Stimulated activated CD8-positive, alpha-beta memory T cell treated with anti-CD3 and anti-CD28 coated beads, Interleukin-12 subunit alpha, Interleukin-12 subunit beta, amount 100 ng/mL, for 4 hours (primary cell): ENCODE data around the gene MYLK4.

Source experiments
- DNase-seq: peaks from one replicate; pipeline ENCODE4 v3.0.0-alpha.2; 2020; ENCODE audit warnings: low read depth

MYLK4 gene

DNA sequence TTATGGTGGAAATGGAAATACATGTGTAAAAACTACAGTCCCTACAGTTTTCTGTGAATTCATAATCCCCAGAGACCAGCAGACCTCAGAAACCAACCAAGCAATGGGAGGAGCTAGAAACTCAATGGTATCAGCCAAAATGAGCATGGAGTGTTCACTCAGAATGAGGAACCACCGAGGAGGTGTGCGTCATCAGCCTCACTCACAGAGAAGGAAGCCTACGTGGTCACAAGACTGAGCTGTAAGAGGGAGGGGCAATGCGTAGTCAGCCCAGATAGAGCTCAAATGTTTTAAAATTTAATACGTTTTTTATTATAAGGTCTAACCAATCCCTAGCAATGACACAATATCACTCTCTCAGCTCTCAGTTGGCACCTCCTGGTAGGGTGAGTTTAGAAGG is 17.4 kb downstream of the MYLK4 start:
- DNase-seq: no peak

DNA sequence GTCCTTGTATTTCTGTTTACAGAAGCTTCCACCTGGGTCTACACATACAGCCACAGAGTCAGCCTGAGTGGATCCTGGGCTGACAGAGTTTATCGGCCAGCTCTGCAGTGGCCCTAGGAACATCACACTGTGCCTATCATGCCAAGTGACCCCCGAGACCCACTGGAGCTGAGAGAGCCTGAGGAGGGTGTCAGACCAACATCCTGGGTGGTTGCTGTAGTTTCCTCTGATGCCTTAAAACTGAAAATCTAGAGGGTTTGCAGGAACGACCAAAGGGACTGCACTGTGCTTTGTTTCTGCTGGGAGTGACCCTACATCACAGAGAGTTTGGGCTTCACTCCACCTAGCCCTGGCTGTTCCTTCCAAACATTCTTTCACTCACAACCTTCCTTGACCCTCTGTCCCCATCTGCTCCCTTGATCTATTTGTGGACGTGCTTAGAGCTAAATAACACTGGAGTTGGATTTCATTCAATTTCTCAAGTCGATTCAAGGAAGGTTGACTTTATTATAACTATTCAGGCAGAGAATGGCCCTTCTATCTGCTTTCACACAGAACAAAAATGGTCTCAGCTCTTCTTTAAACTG is 18.1 kb downstream of the MYLK4 start:
- no peak for DNase-seq

DNA sequence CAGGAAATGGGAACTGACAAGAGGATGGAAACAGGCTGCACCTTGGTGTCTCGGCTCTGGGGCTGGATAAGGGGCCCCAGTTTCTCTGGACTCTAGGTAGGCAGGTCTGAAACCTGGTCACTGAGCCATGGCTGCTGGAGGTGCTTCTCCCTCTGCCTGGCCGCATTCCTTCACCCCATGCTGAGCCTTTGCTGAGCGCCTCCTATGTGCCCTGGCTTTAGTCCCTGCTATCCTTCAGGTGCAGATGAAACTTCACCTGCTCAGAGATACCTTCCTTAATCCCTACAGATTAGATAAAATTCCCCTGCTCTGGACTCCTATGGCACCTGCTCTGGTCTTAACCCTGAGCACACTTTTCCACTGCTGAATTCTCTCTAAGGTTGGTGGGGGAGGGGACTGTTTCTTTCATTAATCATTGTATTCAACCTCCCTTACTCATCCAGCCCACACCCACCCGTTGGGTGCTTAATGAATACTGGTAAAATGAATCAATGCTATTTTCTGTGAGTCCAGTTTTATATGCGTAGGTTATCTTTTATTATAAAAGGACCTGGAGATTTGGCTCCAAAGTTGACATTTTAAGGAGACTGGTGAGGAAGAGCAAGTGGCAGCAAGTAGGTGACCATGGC is 19.3 kb downstream of the MYLK4 start:
- DNase-seq: no peak

DNA sequence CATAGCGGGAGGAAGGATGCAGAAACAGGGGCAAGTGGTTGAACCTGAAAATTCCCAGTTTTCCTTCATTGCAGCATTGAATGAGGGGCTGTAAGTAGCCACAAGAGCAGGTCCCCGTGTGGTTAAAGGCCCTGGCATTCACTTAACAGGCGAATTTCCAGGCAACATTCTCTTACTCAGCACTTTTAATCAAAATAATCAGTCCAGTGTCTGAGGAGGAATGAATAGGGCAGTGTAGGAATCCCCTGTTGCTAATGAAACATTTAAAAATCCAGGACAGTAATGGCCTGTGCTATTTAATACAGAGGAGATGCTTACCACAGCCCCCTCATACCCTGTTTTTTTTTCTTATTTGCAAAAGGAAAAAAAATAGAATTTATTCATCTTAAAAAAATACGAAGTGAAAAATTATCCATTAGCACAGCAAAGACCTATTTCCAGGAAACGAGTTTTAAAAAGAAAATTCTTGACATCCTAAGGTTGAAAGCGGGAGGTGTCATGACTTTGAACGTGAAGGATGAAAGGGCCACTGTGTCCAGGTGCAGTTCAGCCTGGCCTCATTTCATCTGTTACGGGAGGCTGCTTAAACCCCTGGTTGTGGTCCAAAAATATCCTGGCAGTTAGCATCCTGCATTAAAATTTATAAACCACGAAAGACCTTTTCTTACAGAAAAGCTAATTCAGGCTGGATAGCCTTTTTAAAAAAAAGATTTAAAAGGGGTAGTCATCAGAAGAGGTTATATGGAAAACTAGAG is 20.2 kb downstream of the MYLK4 start:
- no peak for DNase-seq

DNA sequence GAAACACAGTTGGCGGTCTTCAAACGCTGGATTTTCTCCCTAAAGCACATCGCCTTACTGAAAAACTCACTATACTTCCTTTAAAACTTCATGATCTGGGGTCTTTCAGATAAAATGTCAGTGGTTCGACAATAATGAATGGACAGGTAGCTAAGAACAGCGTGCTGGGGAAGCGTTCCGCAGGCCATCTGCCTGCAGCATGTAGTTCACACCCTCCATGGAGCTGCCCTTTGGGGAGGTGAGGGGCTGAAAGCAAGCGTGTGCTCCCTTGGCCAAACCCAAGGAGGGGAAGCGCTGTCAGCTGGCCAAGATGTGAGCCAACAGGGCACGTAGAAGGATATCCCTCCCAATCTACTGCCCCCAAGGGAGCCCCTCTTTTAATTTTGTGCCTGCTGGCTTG is 20.8 kb downstream of the MYLK4 start:
- no peak for DNase-seq

DNA sequence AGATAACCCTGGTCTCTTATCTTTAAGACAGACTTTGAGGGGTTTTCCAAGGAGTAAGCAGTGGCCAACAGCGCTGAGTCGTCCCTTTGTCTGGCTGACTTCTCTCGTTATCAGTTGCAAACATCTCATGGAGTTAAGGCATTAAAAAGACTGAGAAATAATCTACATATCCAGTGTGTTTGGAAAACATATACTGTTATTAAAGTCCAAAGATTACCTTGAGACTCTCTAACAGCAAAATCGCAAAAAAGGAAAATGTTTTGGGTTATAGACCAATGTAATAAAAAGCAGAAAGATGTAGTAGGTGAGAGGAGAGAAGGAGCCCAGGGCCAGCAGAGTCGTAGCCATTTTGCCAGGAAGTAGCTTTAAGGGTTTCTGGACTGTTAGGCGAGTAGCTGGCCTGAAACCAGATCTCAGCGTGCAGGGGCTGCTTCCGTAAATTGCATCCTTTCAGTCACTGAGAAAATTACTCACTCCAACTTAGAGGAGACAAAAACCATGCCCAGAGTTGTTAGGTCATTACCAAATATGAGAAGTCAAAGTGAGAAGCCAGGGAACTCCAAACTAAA is 24.6 kb downstream of the MYLK4 start:
- no peak for DNase-seq

DNA sequence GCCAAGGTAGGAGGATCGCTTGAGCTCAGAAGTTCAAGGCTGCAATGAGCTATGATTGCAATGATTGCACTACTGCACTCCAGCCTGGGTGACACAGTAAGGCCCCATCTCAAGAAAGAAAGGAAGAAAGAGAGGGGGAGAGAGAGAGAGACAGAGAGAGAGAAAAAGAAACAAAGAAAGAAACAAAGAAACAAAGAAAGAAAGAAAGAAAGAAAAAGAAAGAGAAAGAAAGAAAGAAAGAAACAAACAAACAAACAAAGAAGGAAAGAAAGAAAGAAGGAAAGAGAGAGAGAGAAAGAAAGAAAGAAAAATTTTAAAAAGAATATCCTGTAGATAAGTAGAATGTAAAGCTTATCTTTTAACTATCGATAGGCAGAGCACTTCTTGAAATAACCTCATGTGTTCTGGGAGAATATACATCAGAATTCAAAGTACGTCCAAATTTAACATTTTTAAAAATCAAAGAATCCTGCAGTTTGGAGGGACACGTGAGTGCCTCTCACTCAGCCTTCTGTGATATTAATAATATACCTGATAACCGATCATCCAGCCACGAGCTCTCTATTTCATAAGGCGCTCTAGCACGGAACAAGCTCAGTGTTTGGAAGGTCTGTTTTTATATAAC is 25.2 kb downstream of the MYLK4 start:
- no peak for DNase-seq

DNA sequence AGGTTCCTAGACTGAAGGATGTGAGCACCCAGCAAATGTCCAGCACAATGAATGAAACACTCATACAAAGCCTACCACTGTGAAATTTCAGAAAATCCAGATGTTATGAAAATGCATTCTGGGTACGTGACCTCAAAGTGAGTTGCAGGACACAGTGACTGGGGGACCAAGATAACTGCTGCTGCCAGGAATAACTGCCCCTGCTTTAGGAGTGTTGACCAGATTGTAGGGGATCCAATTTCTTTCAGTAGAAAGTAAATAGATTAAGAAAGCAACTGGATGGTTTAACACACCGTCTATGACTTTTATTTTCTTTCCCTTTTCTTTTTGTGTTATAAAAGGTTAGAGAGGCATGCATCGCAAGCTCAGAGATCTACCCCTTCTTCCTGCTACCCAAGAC is 29.5 kb downstream of the MYLK4 start:
- DNase-seq: no peak

DNA sequence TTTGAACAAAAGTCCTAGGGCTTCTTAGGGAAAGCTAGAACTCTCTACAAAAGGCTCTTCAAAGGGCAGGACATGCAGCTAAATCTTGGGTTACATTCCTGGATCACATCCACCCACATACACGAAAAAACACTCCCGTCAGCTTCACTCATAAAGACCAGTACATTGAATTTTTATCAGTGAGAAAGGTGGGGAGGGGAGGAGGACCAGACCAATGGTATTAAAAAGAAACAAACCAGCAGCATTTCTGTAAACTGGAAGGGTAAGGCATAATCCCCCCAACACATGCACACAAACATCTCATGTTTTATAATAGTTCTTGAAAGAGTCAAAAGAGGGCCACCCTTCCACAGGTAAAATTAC is 31.6 kb downstream of the MYLK4 start:
- no peak for DNase-seq

DNA sequence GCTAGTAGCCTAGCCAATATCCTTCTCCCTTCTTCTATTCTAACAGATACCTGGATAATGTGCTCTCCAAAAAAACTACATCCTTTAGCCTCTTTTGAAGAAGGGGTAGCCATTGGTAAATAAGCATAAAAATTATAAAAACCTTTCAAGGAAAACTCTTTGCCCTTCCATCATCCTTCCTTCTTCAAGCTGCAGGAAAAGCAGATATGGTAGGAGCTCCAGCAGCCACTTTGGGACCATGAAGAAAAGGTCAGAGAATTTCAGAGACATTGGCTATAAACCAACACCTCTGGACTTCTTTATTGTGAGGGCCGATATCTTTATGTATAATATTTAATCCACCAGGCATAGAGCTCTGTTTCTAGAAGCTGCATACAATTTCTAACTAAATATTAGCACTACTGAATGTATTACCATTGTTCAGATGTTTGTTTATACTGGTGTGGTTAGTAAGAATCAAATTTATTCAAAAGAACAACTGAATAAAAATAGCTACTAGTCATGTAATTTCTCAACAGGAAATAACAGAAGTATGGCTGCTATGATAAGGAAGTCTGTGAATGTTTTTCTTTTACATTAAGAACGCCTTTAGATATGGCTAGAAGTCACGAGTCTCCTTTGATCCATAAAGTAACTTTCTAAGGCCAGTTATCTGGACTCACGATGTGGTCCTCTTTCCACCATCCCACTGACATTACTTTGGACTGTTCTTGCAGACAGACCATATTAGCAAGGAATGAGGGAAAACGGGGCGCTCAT is 32.2 kb downstream of the MYLK4 start:
- no peak for DNase-seq

DNA sequence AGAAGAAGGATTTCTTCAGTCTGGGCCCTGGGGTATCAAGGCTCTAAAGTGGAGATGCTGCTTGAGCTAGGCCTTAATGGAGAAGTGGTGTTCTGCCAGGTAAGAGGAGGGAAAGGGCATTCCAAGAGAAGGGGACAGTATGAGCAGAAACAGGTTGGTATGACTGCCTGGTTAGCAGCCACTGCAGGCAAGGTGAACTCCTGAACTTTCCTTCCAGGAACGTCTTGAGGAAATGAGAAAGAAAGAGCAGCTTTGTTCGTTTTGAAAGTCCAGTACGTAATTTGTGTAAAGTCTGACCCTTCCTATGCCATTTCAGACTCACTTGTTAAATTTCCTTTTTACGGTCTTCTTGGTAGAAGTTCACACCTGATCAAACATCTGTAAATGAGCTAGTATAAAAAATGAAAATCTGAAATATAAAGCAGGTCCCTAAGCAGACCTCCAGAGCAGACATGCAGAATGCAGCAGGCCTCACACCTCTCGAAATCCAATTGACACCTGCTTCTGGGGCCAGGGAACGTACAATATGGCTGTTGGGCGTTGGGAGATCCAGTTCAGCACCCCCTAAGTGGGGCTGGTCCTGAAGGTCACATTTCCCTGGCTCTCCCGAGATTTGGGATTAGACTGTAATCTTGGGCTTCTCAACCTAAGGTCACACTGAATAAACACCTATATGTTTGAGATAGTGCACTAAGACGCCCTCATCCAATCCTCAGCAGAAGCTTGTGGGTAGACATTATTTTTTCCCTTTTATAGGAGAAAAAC is 33.6 kb downstream of the MYLK4 start:
- no peak for DNase-seq

DNA sequence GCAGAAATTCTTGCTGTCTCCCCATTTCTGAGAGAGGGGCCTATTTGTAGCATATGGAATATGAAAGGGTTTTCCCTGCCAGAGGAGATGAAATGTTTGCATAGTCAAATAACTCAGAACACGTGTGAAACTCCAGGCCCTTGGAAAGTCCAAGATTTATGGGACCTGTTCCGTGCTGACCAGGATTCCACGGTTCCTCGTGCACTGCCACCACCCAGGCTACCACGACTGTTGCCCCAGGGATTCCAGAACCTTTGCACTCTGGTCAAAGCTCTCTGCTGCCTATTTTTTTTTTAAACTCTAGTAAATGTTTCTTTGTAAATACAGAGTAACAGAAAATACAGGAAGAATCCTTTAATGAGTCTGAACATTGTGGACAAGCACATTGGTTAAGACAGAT is 35.0 kb downstream of the MYLK4 start:
- no peak for DNase-seq

DNA sequence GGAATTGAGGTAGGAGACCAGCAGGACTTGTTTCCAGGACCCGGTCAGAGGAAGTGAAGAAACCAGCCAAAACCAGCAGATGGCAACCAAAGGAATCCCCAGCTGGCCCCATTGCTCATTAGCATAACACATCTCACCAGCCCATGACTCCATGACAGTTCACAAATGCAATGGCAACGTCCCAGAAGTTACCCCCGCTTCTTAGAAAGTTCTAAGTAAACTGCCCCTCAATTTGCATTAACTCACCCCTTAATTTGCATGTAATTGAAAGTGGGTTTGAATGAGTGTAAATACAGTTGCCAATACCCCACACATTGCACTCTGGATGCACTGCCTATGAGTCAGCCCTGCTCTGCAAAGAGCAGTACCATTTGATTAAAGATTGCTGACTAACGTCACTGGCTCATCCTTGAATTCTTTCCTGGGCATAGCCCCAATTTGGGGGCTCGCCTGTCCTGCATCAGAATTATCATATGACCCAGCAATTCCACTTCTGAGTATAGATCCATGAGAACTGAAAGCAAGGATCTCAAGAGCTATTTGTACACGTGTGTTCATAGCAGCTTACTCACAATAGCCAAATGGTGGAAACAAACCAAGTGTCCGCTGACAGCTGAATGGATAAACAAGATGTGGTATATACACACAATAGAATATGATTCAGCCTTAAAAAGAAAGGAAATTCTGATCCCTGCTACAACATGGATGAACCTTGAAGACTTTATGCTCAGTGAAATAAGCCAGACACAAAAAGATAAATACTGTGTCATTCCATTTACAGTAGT is 36.4 kb downstream of the MYLK4 start:
- no peak for DNase-seq

DNA sequence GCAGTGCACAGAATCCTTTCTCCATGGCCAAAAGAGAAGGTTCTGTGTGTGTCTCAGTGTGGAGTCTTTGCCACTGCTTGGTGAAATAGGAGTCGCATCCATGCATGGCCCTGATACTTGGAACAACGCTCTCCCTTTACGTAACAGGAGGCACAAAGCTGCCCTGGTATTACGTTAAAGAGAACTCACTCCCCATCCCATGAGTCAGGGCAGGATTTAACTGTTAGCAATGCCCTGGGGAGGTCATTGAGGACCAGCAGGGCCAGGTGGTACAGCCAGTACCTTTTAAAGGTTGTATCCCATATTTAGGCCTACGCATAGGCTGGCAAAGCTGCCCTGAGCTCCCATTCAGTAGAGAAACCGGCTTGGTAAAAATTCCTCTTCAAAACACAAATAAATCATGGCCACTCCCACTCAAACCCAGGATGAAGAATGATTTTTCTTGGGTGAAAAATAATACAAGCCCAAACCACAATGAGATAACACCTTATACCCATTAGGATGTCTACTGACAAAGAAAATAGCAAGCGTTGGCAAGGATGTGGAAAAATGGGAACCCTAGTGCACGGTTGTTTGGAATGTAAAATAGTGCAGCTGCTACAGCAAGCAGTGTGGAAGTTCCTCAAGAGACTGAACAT is 37.1 kb downstream of the MYLK4 start:
- DNase-seq: no peak

DNA sequence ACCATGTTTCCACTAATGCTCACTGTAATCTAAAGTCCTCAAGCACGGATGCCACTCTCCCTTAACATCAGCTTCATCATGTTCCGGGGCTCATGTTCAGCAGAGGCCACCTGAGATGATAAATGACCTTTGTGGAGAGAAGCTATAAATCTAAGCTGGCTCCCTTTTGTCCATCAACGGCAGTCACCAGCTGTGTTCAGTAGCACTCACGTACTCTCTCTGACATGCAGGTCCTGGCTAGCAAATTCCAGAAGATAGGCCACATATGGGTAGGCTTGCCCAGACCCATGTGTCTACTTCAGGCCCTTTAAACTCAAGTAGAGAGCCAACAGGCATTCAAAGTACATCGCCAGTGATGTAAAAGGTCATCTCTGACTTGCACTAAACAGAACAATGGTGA is 38.6 kb downstream of the MYLK4 start:
- no peak for DNase-seq

DNA sequence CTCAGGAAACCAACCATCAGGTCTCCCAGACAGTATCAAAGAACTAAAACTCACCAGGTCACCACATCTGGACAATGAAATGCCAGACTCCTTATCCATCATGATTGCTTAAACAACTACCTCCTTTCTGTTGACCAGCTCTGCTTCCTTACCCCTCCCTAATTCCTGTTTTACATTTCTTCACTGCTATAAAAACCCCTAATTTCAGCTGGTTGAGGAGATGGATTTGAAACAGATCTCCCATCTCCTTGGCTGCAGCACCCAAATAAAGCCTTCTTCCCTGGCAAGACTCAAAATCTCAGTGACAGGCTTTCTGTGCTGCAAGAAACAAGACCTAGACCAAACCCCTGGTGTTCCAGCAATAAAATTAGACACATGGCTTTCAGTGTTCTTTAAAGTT is 40.3 kb downstream of the MYLK4 start:
- DNase-seq: no peak

DNA sequence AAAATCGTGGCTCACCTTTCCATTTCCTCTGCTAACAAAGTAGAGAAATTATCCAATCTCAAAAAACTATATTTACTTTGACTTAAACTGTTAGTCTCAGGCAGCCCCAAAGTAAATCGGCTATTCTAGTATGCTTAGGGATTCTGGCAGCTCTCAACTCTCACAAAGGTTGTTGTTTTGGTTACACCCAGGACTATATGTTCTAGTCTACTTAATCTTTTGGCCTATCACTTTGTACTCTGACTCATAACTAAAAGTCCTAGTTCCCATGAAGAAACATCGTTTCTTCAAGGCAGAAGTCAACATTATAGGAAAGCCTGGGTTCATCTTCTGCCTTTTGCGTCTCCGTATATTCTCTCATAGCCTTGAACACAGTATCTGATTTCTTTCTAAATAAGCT is 42.3 kb downstream of the MYLK4 start:
- no peak for DNase-seq

DNA sequence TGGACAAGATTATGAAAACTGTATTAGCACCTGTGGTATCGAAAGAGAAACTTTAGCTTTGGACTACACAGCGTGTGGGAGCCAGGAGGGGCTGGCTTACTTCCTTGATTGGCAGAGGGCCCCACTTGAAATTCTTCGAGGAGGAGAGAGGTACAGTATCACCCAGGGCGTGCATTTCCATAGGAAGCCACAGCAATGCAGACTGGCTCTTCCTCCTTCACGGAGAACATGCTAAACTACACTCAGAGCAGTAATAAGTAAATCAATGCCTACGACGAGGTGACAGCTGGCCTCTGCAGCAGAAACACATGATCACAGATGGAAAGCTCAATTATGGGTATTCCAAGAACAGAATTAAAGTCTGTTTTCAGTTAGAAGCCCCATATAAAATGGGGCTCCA is 44.2 kb downstream of the MYLK4 start:
- DNase-seq: no peak

DNA sequence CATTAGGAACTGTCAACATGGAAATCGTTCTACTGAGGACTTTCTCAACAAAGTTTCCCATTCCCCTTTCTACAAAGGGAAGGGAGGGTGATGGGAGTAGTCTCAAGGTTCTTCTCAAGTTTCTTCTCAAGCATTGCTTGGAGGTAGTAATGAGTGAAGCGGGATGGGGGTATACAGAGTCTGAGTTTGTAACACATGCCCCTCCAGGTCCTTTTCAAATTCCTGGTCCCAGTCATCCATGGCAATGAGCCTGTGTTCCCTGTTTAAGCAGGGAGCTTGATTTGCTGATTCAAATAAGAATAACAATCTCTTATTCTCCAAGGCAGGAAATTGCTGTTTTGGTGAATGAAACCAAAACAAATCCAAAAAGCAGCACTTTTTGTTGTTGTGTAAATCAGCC is 45.5 kb downstream of the MYLK4 start:
- DNase-seq: no peak

DNA sequence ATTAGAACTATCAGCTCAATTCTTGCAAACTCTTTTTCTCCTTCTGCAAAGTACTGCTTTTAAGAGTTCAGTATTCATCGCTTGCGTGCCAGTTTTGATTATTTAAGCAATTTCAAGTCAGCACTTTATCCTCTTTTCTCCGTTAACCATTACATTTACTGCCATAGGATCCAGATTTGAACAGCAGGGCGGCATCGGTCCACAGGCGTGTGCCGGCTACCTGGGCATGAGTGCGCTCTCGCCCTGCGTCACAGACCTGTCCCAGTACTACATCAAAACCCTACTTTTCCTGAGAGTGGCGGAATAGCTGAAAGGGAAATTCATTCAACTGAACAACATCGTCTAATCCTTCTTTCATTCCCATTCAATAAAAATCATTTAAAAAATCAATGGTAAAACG is 53.4 kb downstream of the MYLK4 start:
- no peak for DNase-seq
